A549 (cell line): ENCODE measurements around the gene RRAS. TPM values are rescaled to one million over a fixed set of nuclear protein-coding genes. Genes with fewer than 3 reads are reported as not detected.

Source experiments
- ATAC-seq, 2 experiments: fragments of 200-7000 bp in 1 of 2; fragments of >200 bp in 1 of 2; cut with Nextera tagmentation in 1 of 2; cut with Tn5 transposase in 1 of 2; 3 replicates each; pipeline versions ENCODE4 v1.8.0 to v1.9.1; 2018 to 2020; ENCODE audit warnings: mild to moderate bottlenecking in 1 of 2, moderate library complexity in 1 of 2
- CTCF ChIA-PET: fragments of 300-600 bp; sonication (Branson Sonifier 250); formaldehyde crosslinking; extraction: SDS; loops from one replicate; lab custom pipeline; 2021; ENCODE audit warnings: antibody characterized with exemption, inconsistent platforms; lab: Yijun Ruan, JAX
- POLR2A ChIA-PET: fragments of 350-600 bp; formaldehyde crosslinking; extraction: SDS; loops from one replicate; lab custom pipeline; 2021; ENCODE audit warnings: antibody characterized with exemption, inconsistent platforms; lab: Yijun Ruan, JAX
- DNase-seq, 2 experiments: peaks; one replicate each; pipeline versions ENCODE4 v3.0.0 to v3.0.0-alpha.2; 2011 to 2016; ENCODE audit warnings: low read depth in 1 of 2, low spot score in 1 of 2
- FAIRE-seq: peaks from 2 replicates; lab custom pipeline; 2011; peaks lifted over from hg19 to GRCh38; lab: Jason Lieb, UNC
- H3K27ac ChIP-seq, 2 experiments: fragments of >200 bp; sonication (Bioruptor Twin); formaldehyde crosslinking; 3 replicates each; pipeline ENCODE4 v1.5.1; 2016 to 2017
- H3K4me1 ChIP-seq: fragments of >200 bp; sonication (Bioruptor Twin); formaldehyde crosslinking; 3 replicates; pipeline ENCODE4 v1.6.1; 2016
- H3K4me2 ChIP-seq: fragments of >200 bp; sonication (Bioruptor Twin); formaldehyde crosslinking; 3 replicates; pipeline ENCODE4 v1.6.1; 2016
- H3K4me3 ChIP-seq: fragments of >200 bp; sonication (Bioruptor Twin); formaldehyde crosslinking; 3 replicates; pipeline ENCODE4 v1.5.1; 2016
- H3K9me3 ChIP-seq: fragments of >200 bp; sonication (Bioruptor Twin); formaldehyde crosslinking; 3 replicates; pipeline ENCODE4 v1.6.1; 2016
- BHLHE40 ChIP-seq: IDR thresholded peaks from 2 replicates; pipeline ENCODE4 v1.6.1; 2012; ENCODE audit warnings: low read depth, low read length, inconsistent platforms
- CHD2 ChIP-seq: fragments of 150-350 bp; IDR thresholded peaks from 2 replicates; pipeline ENCODE4 v1.6.1; 2014; ENCODE audit warnings: low read length; ENCODE audit not compliant: partially characterized antibody
- CHD4 ChIP-seq: fragments of 200-600 bp; sonication (generic); IDR thresholded peaks from 2 replicates; pipeline ENCODE4 v1.6.1; 2016; ENCODE audit warnings: antibody characterized with exemption, mild to moderate bottlenecking, borderline replicate concordance
- EHF ChIP-seq: fragments of 250-450 bp; sonication (Bioruptor Pico); IDR thresholded peaks from 2 replicates; pipeline ENCODE4 v1.5.0; 2020; ENCODE audit warnings: mild to moderate bottlenecking
- EP300 ChIP-seq, 2 experiments: fragments of >200 bp; sonication (Bioruptor Twin); formaldehyde crosslinking; IDR thresholded peaks; 2 replicates in 1 of 2; 3 replicates in 1 of 2; pipeline ENCODE4 v1.6.1; 2016 to 2017
- GATA3 ChIP-seq: IDR thresholded peaks from 2 replicates; pipeline ENCODE4 v1.6.1; 2012; ENCODE audit warnings: borderline replicate concordance
- HEYL ChIP-seq: fragments of 250-450 bp; sonication (Bioruptor Pico); IDR thresholded peaks from 2 replicates; pipeline ENCODE4 v1.8.0; 2021; ENCODE audit warnings: mild to moderate bottlenecking, moderate library complexity
- HOXB13 ChIP-seq: fragments of 250-450 bp; sonication (Bioruptor Pico); IDR thresholded peaks from 2 replicates; pipeline ENCODE4 v1.5.0; 2020; ENCODE audit warnings: low read depth, mild to moderate bottlenecking, moderate library complexity
- JUN ChIP-seq, 2 experiments: fragments of >200 bp; sonication (Bioruptor Twin); formaldehyde crosslinking; IDR thresholded peaks; 2 replicates in 1 of 2; 3 replicates in 1 of 2; pipeline ENCODE4 v1.6.1; 2016 to 2017
- JUNB ChIP-seq: fragments of >200 bp; sonication (Bioruptor Twin); formaldehyde crosslinking; IDR thresholded peaks from 2 replicates; pipeline ENCODE4 v1.6.1; 2016
- MAFK ChIP-seq: fragments of 450-650 bp; IDR thresholded peaks from 2 replicates; pipeline ENCODE4 v1.6.1; 2014; ENCODE audit not compliant: partially characterized antibody
- MAZ ChIP-seq: fragments of 150-350 bp; IDR thresholded peaks from 2 replicates; pipeline ENCODE4 v1.6.1; 2014; ENCODE audit warnings: antibody characterized with exemption, low read depth, low read length, borderline replicate concordance
- NFE2L2 ChIP-seq: fragments of 150-350 bp; conservative IDR thresholded peaks from 2 replicates; pipeline ENCODE4 v1.6.1; 2014; ENCODE audit warnings: low read length
- NPAS2 ChIP-seq: fragments of 250-450 bp; sonication (Bioruptor Pico); IDR thresholded peaks from 2 replicates; pipeline ENCODE4 v1.8.0; 2022; ENCODE audit warnings: mild to moderate bottlenecking, moderate library complexity, borderline replicate concordance
- POLR2A ChIP-seq: IDR thresholded peaks from 2 replicates; pipeline ENCODE4 v1.6.1; 2012; ENCODE audit warnings: mild to moderate bottlenecking, low read length
- POLR2AphosphoS2 ChIP-seq: conservative IDR thresholded peaks from 2 replicates; pipeline ENCODE4 v1.6.1; 2012; ENCODE audit warnings: low read length, improper control_type of control experiment, inconsistent platforms
- RAD21 ChIP-seq, 2 experiments: fragments of >200 bp in 1 of 2; sonication (Bioruptor Twin) in 1 of 2; formaldehyde crosslinking in 1 of 2; IDR thresholded peaks in 1 of 2; conservative IDR thresholded peaks in 1 of 2; 2 replicates in 1 of 2; 3 replicates in 1 of 2; pipeline ENCODE4 v1.6.1; 2012 to 2018; ENCODE audit warnings: inconsistent platforms in 1 of 2
- RARB ChIP-seq: fragments of 250-450 bp; sonication (Bioruptor Pico); IDR thresholded peaks from 2 replicates; pipeline ENCODE4 v1.8.0; 2021; ENCODE audit warnings: mild to moderate bottlenecking, moderate library complexity
- RCOR1 ChIP-seq: fragments of 150-350 bp; IDR thresholded peaks from 2 replicates; pipeline ENCODE4 v1.6.1; 2014; ENCODE audit warnings: antibody characterized with exemption, low read length, low read depth
- RFX5 ChIP-seq: fragments of 450-650 bp; IDR thresholded peaks from 2 replicates; pipeline ENCODE4 v1.7.1; 2014; ENCODE audit warnings: antibody characterized with exemption, mild to moderate bottlenecking, moderate library complexity
- RNF2 ChIP-seq: fragments of 200-600 bp; sonication (generic); IDR thresholded peaks from 2 replicates; pipeline ENCODE4 v1.6.1; 2016; ENCODE audit warnings: low read depth, mild to moderate bottlenecking, antibody characterized with exemption, moderate library complexity, borderline replicate concordance
- SMC3 ChIP-seq: fragments of >200 bp; sonication (Bioruptor Twin); formaldehyde crosslinking; IDR thresholded peaks from 3 replicates; pipeline ENCODE4 v1.6.1; 2018; ENCODE audit warnings: inconsistent platforms
- TFCP2L1 ChIP-seq: fragments of 250-450 bp; sonication (Bioruptor Pico); IDR thresholded peaks from 2 replicates; pipeline ENCODE4 v1.5.0; 2021; ENCODE audit warnings: mild to moderate bottlenecking
- ZC3H11A ChIP-seq: fragments of 450-650 bp; IDR thresholded peaks from 2 replicates; pipeline ENCODE4 v1.6.1; 2014; ENCODE audit warnings: antibody characterized with exemption, mild to moderate bottlenecking
- WGBS: methylation state at CpG from one replicate; pipeline ENCODE4 v1.1.6; 2017; ENCODE audit errors: missing lambda C conversion rate; 5-methylcytosine and 5-hydroxymethylcytosine counted together
- polyA plus RNA-seq, 4 experiments: library from polyadenylated mRNA; depleted of rRNA in 3 of 4; stranded (reverse); fragments of >200 nt; fragmentation: RNase III in 1 of 4; extraction: RNeasy Plus Mini Kit Qiagen cat#74134 plus additional on column Dnase treatment in 1 of 4; gene quantifications; 2 replicates in 3 of 4; 3 replicates in 1 of 4; pipeline ENCODE4 v1.2.3, GENCODE V29; 2011 to 2017
- TF ChIP-seq, protein P1 (sequence below): fragments of 250-450 bp; sonication (Bioruptor Pico); IDR thresholded peaks from 2 replicates; pipeline ENCODE4 v1.5.0; 2020; ENCODE audit warnings: low read depth, mild to moderate bottlenecking, moderate library complexity
- TF ChIP-seq, protein P2 (sequence below): IDR thresholded peaks from 2 replicates; pipeline ENCODE4 v1.6.1; 2012
- TF ChIP-seq, protein P3 (sequence below): fragments of 250-450 bp; sonication (Bioruptor Pico); IDR thresholded peaks from 2 replicates; pipeline ENCODE4 v1.5.0; 2021; ENCODE audit warnings: mild to moderate bottlenecking, moderate library complexity, borderline replicate concordance
- TF ChIP-seq, protein P4 (sequence below): fragments of >200 bp; sonication (Bioruptor Twin); formaldehyde crosslinking; IDR thresholded peaks from 2 replicates; pipeline ENCODE4 v1.6.1; 2016
- TF ChIP-seq, protein P5 (sequence below): IDR thresholded peaks from 2 replicates; pipeline ENCODE4 v1.6.1; 2012; ENCODE audit warnings: low read depth, borderline replicate concordance
- TF ChIP-seq, protein P6 (sequence below): fragments of >200 bp; sonication (Bioruptor Twin); formaldehyde crosslinking; IDR thresholded peaks from 3 replicates; pipeline ENCODE4 v1.5.1; 2016

The RRAS gene
- polyA plus RNA-seq, 2 of the 4 experiments (the other 2 are of a cell fraction) = 47.6 to 49.2 TPM

DNA sequence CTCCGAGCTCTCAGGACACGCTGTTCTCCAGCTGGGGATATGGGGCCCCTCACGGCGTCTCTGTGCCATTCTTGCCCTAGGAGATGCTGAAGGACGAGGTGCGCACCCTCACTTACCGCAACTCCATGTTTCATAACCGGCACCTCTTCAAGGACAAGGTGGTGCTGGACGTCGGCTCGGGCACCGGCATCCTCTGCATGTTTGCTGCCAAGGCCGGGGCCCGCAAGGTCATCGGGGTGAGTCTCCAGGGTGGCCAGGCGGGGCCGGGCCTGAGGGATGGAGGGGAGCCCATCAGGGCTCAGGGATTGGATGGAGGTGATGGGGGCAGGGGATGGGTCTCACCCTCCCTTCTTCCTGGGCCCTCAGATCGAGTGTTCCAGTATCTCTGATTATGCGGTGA is 41.9 kb upstream of the RRAS start:
- CTCF ChIA-PET = interaction anchor here (1.1 to 16.7 kb wide), 15 partner anchors 10 to 188 kb away, joined by 3 to 326 read pairs (median 6); partner anchors contain the start of genes BCL2L12, CPT1C and IRF3
- 89% methylated on average over 19 of the region's 19 CpGs for WGBS
- no peak for ATAC-seq
- H3K4me2 ChIP-seq = no peak overlapping the region
- TF ChIP-seq NPAS2 (no peak), JUNB (no peak), TFCP2L1 (CRISPR knock-in tag) (0 out of 2 replicates have a peak, but pooled peaks have one; percentile 48), HEYL (CRISPR knock-in tag) (no peak), POLR2AphosphoS2 (0 out of 2 replicates have a peak, but pooled peaks have one; percentile 68)
- TF ChIP-seq, all 56 proteins: peak for 2
- peaks cover 32% of the 10 kb centered on the region for H3K4me1 ChIP-seq
- DNase-seq = no peak
- H3K4me3 ChIP-seq = no peak overlapping the region
- no peak overlapping the region for H3K27ac ChIP-seq
- no peaks in the 10 kb centered on the region for H3K9me3 ChIP-seq
- FAIRE-seq = no peak
- POLR2A ChIA-PET = no interaction called here

DNA sequence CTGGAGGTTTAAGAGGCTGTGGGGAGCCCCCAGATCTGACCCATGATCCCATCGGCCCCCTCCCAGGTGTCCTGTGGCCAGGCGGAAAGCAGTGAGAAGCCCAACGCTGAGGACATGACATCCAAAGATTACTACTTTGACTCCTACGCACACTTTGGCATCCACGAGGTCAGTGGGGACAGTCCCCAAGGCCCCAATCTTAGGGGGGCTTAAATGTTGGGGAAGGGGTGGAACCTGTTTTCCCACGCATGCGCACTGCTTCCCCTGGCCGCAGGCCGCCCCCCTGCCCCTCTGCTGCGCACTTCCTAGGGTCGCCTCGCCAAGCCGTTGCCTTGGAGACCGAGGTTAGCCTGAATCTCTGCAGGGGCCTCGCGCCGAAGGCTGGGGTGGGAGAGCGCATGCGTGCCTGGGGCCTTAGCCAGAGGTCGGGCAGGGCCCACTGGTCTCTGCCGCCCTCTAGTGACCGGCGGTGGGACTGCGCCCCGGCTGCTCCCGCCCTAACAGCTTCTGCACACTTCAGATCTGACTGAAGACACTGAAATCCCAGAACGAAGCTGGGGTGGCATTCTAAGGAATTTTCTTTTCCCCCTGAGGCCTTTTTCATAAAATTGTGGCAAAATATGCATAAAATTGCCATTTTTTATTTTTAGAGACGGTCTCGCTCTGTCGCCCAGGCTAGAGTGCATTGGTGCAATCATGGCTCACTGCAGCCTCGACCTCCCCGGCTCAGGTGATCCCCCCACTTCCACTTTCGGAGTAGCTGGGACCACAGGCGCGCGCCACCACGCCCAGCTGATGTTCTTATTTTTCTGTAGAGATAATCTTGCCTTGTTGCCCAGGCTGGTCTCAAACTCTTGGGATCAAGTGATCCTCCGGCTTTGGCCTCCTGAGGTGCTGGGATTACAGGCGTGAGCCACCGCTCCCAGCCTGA is 40.7 kb upstream of the RRAS start:
- POLR2A ChIA-PET = interaction anchor here (0.6 to 0.9 kb wide), 4 partner anchors 17 to 93 kb away, joined by 3 to 5 read pairs (median 4); no protein-coding TSS in a partner anchor
- DNase-seq (peak; percentile 92 to 95), ATAC-seq (peak; percentile 1 to 4; a peak in 3 of 6 replicates), FAIRE-seq (peak; percentile 89)
- Histone ChIP-seq H3K4me2 (peak overlapping the region; percentile 90), H3K9me3 (no peaks in the 10 kb centered on the region), H3K27ac (peak overlapping the region in 1 of 2 experiments; percentile 74; a peak in 3 of 6 replicates), H3K4me3 (no peak overlapping the region), H3K4me1 (peaks cover 30% of the 10 kb centered on the region)
- 46% methylated on average over 30 of the region's 40 CpGs for WGBS
- CTCF ChIA-PET = interaction anchor here (0.6 to 16.7 kb wide), 45 partner anchors 9 to 1522 kb away, joined by 3 to 326 read pairs (median 3); partner anchors contain the start of genes ADM5, AP2A1, BCL2L12 and CPT1C
- TF ChIP-seq BHLHE40 = no peak
- no peak for TF ChIP-seq HOXB13 (CRISPR knock-in tag)
- TF ChIP-seq RAD21 (conservative IDR thresholded peaks at IDR 0.05 in 1 of 2, IDR thresholded peaks at IDR 0.05 in 1 of 2) = peak; percentile 72 to 77
- no peak for TF ChIP-seq JUN (IDR thresholded peaks at IDR 0.05)
- no peak for TF ChIP-seq CHD2
- TF ChIP-seq EP300 (IDR thresholded peaks at IDR 0.05) = no peak
- no peak for TF ChIP-seq ZC3H11A
- TF ChIP-seq, protein P1, sequence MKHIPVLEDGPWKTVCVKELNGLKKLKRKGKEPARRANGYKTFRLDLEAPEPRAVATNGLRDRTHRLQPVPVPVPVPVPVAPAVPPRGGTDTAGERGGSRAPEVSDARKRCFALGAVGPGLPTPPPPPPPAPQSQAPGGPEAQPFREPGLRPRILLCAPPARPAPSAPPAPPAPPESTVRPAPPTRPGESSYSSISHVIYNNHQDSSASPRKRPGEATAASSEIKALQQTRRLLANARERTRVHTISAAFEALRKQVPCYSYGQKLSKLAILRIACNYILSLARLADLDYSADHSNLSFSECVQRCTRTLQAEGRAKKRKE = peak; percentile 47; the same call in 1 of the 2 replicates
- TF ChIP-seq RARB (CRISPR knock-in tag) = no peak
- TF ChIP-seq RNF2 = no peak
- TF ChIP-seq MAZ = no peak
- TF ChIP-seq, protein P2, sequence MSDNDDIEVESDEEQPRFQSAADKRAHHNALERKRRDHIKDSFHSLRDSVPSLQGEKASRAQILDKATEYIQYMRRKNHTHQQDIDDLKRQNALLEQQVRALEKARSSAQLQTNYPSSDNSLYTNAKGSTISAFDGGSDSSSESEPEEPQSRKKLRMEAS = peak; percentile 73
- no peak for TF ChIP-seq RCOR1
- TF ChIP-seq CHD4 = no peak
- TF ChIP-seq, protein P3, sequence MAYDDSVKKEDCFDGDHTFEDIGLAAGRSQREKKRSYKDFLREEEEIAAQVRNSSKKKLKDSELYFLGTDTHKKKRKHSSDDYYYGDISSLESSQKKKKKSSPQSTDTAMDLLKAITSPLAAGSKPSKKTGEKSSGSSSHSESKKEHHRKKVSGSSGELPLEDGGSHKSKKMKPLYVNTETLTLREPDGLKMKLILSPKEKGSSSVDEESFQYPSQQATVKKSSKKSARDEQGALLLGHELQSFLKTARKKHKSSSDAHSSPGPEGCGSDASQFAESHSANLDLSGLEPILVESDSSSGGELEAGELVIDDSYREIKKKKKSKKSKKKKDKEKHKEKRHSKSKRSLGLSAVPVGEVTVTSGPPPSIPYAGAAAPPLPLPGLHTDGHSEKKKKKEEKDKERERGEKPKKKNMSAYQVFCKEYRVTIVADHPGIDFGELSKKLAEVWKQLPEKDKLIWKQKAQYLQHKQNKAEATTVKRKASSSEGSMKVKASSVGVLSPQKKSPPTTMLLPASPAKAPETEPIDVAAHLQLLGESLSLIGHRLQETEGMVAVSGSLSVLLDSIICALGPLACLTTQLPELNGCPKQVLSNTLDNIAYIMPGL (CRISPR knock-in tag) = no peak
- TF ChIP-seq, protein P4, sequence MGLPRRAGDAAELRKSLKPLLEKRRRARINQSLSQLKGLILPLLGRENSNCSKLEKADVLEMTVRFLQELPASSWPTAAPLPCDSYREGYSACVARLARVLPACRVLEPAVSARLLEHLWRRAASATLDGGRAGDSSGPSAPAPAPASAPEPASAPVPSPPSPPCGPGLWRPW = no peak
- TF ChIP-seq NFE2L2 = no peak
- TF ChIP-seq NPAS2 = no peak
- TF ChIP-seq SMC3 = peak; percentile 53
- TF ChIP-seq, protein P5, sequence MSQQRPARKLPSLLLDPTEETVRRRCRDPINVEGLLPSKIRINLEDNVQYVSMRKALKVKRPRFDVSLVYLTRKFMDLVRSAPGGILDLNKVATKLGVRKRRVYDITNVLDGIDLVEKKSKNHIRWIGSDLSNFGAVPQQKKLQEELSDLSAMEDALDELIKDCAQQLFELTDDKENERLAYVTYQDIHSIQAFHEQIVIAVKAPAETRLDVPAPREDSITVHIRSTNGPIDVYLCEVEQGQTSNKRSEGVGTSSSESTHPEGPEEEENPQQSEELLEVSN = peak; percentile 57; the same call in 1 of the 2 replicates
- no peak for TF ChIP-seq POLR2A
- TF ChIP-seq RFX5 = no peak
- TF ChIP-seq EHF (CRISPR knock-in tag) = no peak
- TF ChIP-seq GATA3 = no peak
- TF ChIP-seq MAFK = no peak
- TF ChIP-seq, protein P6, sequence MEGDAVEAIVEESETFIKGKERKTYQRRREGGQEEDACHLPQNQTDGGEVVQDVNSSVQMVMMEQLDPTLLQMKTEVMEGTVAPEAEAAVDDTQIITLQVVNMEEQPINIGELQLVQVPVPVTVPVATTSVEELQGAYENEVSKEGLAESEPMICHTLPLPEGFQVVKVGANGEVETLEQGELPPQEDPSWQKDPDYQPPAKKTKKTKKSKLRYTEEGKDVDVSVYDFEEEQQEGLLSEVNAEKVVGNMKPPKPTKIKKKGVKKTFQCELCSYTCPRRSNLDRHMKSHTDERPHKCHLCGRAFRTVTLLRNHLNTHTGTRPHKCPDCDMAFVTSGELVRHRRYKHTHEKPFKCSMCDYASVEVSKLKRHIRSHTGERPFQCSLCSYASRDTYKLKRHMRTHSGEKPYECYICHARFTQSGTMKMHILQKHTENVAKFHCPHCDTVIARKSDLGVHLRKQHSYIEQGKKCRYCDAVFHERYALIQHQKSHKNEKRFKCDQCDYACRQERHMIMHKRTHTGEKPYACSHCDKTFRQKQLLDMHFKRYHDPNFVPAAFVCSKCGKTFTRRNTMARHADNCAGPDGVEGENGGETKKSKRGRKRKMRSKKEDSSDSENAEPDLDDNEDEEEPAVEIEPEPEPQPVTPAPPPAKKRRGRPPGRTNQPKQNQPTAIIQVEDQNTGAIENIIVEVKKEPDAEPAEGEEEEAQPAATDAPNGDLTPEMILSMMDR = peak; percentile 97
